AML-193 (cell line): ENCODE measurements around the gene CAMSAP3.

Experiments
- DNase-seq, 2 experiments: peaks; one replicate each; lab custom pipeline; 2025; lab: John Stamatoyannopoulos, UW

The CAMSAP3 gene

DNA sequence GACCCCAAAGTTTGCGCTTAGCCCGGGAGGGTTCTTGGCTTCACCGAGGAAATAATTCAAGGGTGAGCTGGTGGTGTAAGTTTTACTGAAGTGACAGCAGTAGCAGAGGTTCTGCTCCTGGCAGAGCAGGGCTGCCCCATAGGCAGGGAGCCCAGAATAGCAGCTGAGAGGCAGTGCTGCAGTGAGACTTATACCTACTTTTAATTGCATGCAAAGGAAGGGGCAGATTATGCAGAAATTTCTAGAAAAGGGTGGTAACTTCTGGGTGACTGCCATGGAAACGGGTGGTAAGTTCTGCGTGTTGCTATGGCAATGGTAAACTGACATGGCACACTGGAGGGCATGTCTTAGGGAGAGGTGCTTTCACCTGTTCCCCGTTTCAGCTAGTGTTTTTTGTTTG lies 17.5 kb upstream of the CAMSAP3 start:
- DNase-seq, result no peak

DNA sequence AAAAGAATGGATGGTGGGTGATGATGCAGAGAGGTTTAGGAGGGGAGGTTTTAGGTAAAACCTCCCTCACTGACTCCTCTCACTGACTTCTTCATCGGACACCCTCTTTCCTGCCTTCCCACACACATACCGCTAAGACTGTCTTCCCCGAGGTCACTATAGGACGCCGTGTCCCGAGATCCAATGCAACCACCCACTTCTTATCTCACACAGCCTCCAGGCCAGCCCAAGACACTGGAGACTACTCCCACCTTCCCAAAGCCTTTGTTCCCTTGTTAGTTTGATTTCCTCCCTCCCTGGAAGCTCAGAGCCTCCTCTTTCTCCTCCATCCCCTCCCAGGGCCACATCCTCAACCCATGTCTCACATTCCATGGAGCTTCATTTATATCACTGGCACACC lies 16.5 kb upstream of the CAMSAP3 start:
- no peak for DNase-seq

DNA sequence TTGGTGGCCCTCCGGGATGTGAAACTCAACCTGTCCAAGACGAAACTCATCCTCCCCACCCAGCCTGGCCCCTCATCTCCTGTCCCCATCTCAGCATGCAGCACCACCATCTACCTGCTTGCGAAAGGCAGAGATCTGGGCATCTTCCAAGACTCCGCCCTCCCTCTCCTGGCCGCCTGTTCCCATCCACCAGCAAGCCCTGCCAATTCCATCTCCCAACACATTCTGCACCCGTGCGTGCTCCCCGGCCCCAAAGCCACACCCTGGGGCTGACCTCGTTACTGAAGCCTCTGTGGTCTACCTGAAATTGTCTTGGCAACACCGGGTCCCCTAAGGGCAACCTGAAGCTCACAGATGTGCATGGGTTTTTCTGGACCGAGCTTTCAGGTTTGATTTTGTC lies 13.2 kb upstream of the CAMSAP3 start:
- no peak for DNase-seq

DNA sequence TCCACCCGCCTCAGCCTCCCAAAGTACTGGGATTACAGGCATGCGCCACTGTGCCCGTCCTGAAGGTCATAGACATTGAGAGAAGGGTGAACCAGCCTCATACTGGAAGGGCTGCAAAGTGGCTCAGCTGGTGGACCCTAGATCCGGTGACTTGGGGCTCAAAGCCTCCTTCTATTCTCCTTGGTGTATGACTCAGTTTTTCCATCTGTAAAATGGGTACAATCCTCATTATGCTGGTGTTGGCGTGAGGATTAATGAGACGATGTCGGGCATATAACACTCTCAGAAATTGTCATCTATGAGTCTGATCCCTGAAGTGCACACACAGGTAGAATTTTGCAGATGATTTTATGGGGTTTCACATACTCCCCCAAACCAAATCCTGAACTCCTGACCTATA lies 5.8 kb upstream of the CAMSAP3 start:
- no peak for DNase-seq

DNA sequence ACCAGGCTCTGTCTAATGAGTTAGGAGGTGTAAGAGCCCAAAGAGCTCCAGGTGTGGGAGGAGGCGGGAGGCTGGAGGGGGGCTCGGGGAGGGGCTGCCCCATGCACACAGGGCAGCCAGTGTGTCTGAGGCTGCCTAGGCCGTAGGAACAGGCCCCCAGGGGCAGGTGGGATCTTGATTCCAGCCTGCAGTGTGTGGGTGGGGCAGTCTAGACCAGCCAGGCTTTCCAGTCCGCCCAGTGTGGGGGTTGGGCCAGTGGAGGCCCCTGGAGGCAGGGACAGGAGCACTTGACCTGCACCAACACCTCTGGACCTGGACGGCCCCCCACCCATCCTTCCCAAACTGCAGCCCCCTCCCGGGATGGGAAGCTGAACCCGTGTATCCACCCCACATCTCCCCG lies 5.4 kb upstream of the CAMSAP3 start:
- DNase-seq, result no peak

DNA sequence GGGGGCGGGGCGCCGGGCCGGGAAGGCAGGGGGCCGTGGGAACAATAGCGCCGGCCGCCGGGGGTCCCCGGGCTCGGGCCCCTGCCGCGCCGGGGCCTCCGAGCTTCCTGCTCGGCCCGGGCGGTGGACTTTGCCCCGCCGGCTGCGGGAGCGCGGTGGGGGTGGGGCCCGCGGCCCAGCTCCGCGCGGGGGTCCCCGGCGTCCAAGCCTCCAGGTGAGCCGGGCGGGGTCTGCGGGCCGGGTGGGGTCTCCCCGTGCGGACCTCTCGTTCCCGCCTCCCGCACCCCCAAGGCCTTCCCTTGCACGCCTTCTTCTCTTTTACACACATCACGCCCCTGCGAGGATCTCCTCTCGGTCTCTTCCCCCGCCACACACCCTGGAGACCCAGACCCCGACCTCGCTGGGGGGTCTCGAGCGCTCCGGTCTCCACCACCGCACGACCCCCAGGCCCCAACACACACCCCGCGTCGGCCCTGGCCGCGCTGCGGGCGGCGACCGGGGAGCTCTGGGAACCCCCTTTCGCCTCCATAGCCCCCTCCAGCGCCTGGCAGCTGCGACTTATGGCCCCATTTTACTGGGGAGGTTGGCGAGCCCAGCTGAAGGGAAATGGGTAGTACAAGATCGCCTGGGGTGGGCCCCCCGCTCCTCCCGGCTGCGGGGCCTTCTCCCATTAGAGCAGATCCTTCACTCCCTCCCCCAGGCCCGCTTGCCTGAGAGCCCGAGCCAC lies 711 bp downstream of the CAMSAP3 start:
- no peak for DNase-seq

DNA sequence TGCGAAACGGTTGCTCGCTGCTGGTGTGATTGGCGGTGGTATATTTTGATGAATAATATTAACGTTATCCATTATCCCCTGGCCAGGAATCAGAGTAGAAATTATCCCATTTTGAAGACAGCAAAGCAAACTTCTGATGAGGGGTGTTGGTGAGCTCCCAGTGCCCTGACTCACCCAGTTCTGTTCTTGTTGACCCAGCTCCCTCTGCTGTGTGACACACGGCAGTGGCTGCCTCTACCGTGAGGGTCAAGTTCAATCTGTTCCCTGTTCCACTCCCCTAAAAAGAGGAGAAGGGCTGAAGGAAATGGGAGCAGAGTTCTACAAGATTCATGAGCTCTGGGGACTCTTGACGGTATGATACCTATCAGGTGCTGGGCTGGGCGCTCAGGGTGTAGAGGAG lies 2.0 kb downstream of the CAMSAP3 start:
- DNase-seq, result no peak

DNA sequence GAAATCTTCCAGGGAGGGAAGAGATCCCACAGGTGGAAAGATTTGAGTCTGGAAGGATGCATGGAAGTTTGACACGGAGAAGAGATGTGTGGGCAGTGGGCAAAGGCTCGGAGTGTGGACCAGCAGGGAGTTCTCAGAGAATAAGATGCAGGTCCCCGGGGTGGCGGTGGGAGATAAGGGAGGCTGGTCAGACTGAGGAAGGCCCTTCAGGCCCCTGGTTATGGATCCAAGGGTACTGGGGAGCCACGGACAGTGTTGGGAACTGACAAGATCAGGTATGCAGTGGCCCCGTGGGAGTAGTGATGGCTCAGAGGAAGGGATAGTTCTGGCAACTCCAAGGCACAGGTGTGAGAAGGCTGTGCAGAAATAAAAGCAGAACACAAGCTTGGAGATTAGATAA lies 2.5 kb downstream of the CAMSAP3 start:
- DNase-seq, result no peak

DNA sequence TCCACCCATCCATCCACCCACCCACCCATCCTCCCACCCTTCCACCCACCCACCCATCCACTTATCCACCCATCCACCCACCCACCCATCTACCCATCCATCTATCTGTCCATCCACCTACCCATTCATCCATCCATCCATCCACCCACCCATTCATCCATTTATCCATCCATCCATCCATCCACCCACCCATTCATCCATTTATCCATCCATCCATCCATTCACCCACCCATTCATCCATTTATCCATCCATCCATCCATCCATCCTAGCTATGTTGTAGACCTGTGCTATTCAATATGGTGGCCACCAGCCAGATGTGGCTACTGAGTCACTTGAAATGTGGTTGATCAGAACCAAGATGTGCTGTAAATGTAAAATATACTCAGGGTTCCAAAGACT lies 5.1 kb downstream of the CAMSAP3 start:
- DNase-seq, result no peak

DNA sequence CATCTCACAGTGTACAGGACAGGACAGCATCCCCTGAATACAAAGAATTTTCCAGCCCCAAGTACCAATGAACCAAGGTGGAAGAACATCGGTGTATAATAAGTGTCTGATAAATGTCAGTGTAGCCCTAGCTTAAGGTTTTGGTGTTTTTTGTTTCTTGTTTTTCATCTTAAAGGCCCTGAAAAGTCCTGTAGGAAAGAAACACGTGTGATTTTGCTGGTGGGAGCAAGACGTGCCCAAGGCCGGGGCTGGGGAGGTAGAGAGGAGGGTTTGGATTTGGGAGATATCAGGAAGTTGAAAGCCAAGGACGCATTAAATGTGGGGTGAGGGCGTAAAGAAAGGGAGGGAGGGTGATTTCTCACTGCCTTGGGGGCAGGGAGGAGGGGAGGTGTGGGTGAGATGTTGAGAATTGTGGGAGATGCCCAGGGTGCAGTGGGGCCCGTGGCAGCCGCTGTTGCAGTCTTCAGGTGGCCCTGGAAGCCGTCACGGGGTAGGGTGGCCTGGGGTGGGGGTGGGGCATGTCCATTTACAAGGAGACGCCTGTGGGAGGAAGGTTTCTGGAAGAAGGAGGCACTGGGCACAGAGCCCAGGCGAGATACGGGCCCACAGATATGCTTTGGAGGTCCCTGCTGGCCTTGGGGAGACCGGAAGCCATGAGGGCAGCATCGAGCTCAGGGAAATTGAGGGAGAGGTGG lies 6.7 kb downstream of the CAMSAP3 start:
- DNase-seq, result no peak

DNA sequence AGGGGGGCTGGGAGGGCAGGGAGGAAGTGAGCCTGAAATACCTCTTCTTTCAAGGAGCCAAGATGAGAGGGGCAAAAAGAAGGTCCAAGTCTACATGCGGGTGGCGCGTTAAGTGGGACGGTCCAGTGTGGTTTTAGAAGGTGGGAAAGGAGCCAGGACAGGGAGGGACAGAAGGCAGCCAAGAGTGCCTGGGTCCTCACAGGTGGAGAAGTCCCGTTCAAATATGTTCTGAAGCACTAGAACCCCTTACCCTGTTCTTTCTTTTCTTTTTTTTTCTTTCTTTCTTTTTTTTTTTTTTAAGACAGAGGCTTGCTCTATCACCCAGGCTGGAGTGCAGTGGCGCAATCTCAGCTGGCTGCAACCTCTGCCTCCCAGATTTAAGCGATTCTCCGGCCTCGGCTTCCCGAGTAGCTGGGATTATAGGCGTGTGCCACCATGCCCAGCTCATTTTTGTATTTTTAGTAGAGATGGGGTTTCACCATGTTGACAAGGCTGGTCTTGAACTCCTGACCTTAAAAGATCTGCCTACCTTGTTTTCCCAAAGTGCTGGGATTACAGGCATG lies 7.4 kb downstream of the CAMSAP3 start:
- no peak for DNase-seq

DNA sequence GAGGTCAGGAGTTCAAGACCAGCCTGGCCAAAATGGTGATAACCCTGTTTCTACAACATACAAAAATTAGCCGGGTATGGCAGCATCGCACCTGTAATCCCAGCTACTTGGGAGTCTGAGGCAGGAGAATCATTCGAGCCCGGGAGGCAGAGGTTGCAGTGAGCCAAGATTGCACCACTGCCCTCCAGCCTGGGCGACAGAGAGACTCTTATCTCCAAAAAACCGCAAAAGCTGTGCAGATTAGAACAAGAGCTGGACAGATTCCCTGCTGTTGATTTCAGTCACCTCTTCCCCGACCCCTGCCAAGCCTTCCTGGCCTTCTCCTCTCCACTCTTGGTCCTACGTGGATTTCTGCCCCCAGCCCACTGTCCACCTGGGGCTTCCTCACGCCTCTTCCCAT lies 8.3 kb downstream of the CAMSAP3 start:
- no peak for DNase-seq

DNA sequence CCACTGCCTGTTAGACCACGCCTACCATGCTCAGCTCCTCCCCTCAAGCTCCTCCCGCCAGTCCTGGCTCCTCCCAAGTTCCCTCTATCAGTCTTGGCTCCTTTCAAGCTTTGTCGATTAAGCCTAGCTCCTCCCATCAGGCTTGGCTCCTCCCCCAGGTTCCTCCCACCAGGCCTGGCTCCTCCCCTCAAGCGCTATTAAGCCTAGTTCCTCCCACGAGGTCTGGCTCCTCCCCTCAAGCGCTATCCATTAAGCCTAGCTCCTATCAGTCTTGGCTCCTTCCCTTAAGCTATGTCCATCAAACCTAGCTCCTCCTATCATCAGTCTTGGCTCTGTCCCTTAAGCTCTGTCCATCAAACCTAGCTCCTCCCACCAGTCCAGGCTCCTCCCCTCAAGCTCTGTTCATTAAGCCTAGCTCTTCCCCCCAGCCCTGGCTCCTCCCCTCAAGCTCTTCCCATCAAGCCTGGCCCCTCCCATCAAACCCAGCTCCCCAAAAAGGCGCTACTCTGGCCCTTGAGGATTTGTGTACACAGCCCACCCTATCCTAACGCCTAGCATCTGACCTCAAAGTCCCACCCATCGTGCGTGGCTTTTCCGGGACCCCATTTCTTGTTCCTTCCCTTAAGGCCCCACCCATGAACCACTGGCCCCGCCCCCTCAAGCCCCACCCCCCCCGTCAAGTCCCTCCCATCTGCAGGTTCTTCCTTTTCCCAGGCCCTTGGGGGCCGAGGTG lies 10.0 kb downstream of the CAMSAP3 start:
- DNase-seq, result no peak

DNA sequence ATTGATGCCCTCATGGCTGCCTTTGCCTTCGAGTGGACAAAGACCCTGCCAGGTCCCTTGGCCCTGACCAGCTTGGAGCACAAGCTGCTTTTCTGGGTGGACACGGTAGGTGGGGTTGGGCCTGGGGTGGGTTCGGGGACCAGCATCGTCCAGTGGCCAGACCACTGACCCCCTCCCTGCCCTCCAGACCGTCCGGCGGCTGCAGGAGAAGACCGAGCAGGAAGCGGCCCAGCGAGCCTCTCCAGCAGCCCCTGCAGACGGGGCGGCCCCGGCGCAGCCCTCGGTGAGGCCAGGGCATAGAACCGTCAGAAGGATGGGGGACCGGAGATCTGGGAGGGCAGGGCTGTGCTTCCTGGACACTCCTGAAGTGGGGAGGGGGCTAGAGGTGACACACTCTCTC lies 10.6 kb downstream of the CAMSAP3 start:
- no peak for DNase-seq

DNA sequence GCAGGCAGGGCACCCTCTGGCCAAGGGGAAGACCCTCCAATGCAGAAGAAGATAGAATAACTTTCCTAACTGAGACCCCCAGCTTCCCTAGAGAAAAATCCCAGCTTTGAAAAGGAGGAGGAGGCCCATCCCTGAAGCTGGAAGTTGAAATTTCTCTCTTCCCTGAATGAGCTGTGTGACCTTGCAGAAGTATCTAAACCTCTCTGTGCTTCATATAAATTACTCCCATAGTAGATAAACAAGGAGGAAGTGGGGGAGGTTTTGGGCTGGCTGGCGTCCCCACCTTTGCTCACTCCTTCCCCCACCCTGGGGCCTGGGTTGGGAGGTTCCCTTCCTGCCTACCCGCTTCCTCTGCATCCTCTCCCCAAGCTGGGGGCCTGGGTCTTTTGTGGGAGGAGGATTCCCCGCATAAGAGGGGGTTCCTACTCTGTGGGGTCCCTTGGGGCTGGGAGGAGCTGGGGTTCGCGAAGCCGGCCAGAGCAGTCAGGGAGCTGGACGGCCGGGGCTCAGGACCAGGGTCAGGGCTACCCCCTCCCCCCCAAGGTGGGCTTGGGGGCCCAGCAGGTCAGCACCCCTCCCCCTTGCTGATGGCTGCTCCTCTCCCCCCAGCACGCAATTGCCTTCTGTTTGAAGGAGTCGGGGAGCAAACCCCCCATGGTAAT lies 11.7 kb downstream of the CAMSAP3 start:
- DNase-seq, result no peak

DNA sequence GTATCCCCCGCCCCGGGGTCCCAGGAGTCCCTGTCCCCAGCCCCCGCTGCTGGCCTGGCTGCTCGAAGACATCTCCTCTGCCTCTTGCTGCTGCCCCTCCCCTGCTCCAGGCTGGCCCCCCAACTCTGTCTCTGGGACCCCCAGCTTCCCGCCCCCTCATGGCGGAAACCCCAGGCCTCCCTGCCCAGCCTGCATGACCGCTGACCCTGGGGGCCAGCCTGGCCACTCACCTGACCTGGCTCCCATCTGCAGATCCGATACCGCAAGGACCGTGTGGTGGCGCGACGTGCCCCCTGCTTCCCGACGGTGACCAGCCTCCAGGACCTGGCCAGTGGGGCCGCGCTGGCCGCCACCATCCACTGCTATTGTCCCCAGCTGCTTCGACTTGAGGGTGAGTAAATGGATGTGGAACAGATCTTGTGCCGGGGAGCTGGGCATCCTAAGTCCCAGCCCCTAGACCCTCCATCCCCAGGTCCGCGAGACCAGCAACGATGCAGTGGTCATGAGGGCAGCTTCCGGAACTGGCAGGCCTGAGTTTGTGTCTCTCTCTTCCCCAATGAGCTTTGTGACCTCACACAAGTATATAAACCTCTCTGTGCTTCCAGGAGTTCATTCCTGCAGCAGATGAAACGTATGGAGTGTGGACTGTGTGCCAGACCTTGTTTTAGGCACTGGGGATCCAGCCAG lies 12.4 kb downstream of the CAMSAP3 start:
- no peak for DNase-seq

DNA sequence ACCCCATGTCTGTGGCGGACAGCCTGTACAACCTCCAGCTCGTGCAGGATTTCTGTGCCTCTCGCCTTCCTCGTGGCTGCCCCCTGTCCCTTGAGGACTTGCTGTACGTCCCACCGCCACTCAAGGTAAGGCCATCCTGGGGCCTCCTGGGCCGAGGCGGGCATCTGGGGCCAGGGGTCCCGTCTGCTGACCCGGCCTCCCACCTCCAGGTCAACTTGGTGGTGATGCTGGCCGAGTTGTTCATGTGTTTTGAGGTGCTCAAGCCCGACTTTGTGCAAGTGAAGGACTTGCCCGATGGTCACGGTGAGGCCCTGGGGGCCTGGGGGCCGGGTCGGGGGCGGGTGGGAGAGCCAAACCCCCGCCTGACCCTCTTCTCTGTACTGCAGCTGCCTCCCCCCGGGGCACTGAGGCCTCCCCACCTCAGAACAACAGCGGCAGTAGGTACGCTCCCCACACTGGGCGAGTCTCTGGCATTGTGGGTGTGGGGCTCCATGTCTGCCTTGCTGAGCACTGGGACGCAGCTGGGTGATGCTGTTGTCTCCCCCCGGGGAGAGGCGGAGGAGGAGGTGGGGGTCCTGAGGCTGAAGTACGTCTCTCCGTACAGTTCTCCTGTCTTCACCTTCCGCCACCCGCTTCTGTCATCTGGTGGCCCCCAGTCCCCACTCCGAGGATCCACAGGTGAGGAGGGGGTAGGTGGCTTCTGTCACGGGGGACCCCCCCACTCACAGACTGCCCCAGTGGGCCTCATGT lies 15.0 kb downstream of the CAMSAP3 start:
- no peak for DNase-seq

DNA sequence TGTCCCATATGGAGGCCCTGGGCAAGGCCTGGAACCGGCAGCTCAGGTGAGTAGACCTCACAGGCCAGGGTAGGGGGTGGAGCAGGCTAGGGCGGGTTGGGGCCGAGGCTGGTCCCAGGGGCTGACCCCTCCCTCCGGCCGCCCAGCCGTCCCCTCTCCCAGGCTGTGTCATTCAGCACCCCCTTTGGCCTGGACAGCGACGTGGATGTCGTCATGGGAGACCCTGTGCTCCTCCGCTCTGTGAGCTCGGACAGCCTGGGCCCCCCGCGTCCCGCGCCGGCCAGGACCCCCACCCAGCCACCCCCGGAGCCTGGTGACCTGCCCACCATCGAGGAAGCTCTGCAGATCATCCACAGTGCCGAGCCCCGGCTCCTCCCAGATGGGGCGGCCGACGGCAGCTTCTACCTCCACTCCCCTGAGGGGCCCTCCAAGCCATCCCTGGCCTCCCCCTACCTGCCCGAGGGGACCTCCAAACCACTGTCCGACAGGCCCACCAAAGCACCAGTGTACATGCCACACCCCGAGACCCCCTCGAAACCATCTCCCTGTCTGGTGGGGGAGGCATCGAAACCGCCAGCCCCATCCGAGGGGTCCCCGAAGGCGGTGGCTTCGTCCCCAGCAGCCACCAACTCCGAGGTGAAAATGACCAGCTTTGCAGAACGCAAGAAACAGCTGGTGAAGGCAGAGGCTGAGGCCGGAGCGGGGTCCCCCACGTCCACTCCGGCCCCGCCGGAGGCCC lies 16.0 kb downstream of the CAMSAP3 start:
- DNase-seq, result no peak

DNA sequence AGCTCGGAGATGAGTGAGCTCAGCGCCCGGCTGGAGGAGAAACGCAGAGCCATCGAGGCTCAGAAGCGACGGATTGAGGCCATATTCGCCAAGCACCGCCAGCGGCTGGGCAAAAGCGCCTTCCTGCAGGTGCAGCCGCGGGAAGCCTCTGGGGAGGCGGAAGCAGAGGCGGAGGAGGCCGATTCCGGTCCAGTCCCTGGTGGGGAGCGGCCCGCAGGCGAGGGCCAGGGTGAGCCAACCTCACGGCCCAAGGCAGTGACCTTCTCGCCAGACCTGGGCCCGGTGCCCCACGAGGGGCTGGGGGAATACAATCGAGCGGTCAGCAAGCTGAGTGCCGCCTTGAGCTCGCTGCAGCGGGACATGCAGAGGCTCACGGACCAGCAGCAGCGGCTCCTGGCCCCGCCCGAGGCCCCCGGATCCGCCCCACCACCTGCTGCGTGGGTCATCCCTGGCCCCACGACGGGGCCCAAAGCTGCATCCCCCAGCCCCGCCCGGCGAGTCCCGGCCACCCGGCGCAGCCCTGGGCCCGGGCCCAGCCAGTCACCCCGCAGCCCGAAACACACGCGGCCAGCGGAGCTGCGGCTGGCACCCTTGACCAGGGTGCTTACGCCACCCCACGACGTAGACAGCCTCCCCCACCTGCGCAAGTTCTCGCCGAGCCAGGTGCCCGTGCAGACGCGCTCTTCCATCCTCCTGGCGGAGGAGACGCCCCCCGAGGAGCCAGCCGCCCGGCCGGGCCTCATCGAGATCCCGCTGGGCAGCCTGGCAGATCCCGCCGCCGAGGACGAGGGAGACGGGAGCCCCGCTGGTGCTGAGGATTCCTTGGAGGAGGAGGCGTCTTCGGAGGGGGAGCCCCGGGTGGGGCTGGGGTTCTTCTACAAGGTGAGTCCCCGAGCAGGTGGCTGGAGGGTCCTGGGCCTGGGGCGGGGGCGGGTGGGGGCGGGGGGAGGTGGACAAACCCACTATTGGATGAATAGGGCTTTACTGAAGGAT lies 16.9 kb downstream of the CAMSAP3 start:
- DNase-seq, result no peak
